Immature natural killer cell (primary cell): ENCODE measurements around the gene PDZRN4. TPM values are rescaled to one million over a fixed set of nuclear protein-coding genes. Genes with fewer than 3 reads are reported as not detected.
"Not testable (repeated sequence)": the region's sequence is repeated elsewhere in the genome, so short reads cannot be mapped to it uniquely, and the experiment has no call there.

Source experiments
- DNase-seq, 3 donors: peaks; one replicate each; pipeline ENCODE4 v3.0.0; 2022; ENCODE audit warnings: mixed read lengths in 1 of 3
- H3K27ac Mint-ChIP-seq, 6 donors: one replicate each; pipeline ENCODE4 v1.8.0; 2020; ENCODE audit warnings: mixed read lengths in 6 of 6, mild to moderate bottlenecking in 5 of 6, inconsistent platforms in 4 of 6, moderate library complexity in 3 of 6
- H3K27me3 Mint-ChIP-seq, 3 donors: one replicate each; pipeline ENCODE4 v1.8.0; 2020 to 2021; ENCODE audit warnings: low read depth in 3 of 3, mild to moderate bottlenecking in 3 of 3, mixed read lengths in 3 of 3, moderate library complexity in 3 of 3, inconsistent platforms in 1 of 3
- H3K36me3 Mint-ChIP-seq, 3 donors: one replicate each; pipeline ENCODE4 v1.8.0; 2020; ENCODE audit warnings: mixed read lengths in 3 of 3, inconsistent platforms in 2 of 3, mild to moderate bottlenecking in 2 of 3
- H3K4me1 Mint-ChIP-seq, 2 donors: one replicate each; pipeline ENCODE4 v1.8.0; 2020; ENCODE audit warnings: inconsistent platforms in 2 of 2, mild to moderate bottlenecking in 2 of 2, mixed read lengths in 2 of 2, moderate library complexity in 1 of 2
- H3K4me3 Mint-ChIP-seq, 5 donors: one replicate each; pipeline ENCODE4 v1.8.0; 2020; ENCODE audit warnings: mild to moderate bottlenecking in 5 of 5, mixed read lengths in 5 of 5, inconsistent platforms in 3 of 5, moderate library complexity in 3 of 5
- H3K9me3 Mint-ChIP-seq, 6 donors: one replicate each; pipeline ENCODE4 v1.8.0; 2020; ENCODE audit warnings: mild to moderate bottlenecking in 6 of 6, mixed read lengths in 6 of 6, inconsistent platforms in 4 of 6, moderate library complexity in 3 of 6
- polyA plus RNA-seq, 3 donors: library from polyadenylated mRNA; unstranded; fragments of 300-500 nt; fragmentation: Illumina TruSeq; gene quantifications; one replicate each; pipeline ENCODE4 v1.2.3, GENCODE V29; 2021

The PDZRN4 gene
- polyA plus RNA-seq = not detected

DNA sequence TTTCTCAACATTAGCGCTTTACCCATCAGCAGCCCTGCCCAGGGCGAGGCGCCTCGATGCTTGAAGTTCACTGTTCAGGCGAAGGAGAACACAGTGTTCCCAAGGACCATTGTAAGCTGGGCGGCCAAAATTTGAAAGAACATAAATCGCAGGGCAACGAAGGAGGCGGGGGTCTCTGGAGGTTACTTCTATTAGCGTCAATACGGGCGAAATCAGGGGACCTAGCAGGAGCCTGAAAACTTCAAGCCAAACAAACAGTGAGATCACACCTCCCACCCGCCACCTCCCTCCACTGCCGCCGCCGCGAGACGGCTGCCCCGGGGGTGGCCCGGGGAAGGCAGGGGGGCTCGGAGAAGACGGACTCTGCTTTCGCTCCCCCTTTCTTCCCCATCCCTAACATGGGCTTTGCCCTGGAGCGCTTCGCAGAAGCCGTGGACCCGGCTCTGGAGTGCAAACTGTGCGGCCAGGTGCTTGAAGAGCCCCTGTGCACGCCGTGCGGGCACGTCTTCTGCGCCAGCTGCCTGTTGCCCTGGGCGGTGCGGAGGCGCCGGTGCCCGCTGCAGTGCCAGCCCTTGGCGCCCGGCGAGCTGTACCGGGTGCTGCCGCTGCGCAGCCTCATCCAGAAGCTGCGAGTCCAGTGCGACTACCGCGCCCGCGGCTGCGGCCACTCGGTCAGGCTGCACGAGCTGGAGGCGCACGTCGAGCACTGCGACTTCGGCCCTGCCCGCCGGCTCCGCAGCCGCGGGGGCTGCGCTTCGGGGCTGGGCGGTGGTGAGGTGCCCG lies at the start of gene PDZRN4:
Gene PDZRN4, plus strand, starts transcription at position 263 of the 783 bp plus-strand sequence.
- H3K4me3 Mint-ChIP-seq = peak within 1 kb of the TSS in 3 of 5 donors; percentile 4 to 36 (median 5)

DNA sequence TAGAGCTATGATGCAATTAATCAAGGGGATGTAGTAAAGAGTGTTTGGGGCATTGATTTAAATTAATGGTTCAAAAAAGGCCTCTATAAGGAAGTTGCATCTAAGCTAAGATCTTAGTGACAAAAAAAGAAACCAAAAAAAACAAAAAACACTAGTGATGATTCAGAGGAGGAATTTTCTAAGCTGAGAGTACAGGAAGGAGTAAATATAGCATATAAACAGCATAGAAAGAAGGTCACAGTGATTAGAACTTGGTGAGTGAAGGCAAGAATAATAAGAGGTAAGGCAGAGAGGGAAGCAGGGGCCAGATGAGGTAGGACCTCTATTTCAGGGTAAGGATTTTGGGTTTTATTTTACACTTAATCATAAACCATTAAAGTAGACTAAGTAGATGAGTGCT lies 48.0 kb upstream of the PDZRN4 start:
- peaks cover 1 to 39% (median 17%) of the 10 kb centered on the region in 6 donors for H3K9me3 Mint-ChIP-seq
- no peaks in the 10 kb centered on the region for H3K36me3 Mint-ChIP-seq
- no peaks in the 10 kb centered on the region for H3K4me1 Mint-ChIP-seq

More for the DNA sequence above, at the start of gene PDZRN4:
- Mint-ChIP-seq H3K27me3 (peaks cover 3 to 18% (median 9%) of the 10 kb centered on the region in 3 donors), H3K27ac (no peak within 1 kb of the TSS), H3K4me1 (peaks cover 0 to 4% of the 10 kb centered on the region in 2 donors), H3K9me3 (peaks cover 6 to 37% (median 11%) of the 10 kb centered on the region in 6 donors), H3K36me3 (no peaks in the 10 kb centered on the region)
- DNase-seq = no peak

DNA sequence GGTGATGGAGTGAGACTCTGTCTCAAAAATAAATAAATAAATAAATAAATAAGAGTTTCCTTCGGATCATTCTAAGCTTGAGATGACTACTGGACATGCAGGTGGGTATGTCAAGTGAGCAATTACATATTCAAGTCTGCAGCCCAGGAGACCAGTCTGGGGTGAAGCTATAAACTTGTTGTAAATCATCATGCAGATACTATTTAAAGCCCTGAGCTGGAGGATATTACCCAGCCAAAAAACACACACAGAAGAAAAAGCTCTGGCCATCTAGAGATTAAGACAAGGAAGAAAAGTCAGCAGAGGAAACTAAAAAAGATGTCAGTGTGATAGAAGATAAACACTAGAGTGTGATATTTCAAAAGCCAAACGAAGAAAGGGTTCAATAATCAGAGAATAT lies 47.0 kb upstream of the PDZRN4 start:
- no peak for DNase-seq

More for the DNA sequence above, 48.0 kb upstream of the PDZRN4 start:
- Mint-ChIP-seq H3K4me3 (no peak overlapping the region), H3K27ac (no peak overlapping the region), H3K27me3 (peaks cover 0 to 2% (median 0%) of the 10 kb centered on the region in 3 donors)
- no peak for DNase-seq

DNA sequence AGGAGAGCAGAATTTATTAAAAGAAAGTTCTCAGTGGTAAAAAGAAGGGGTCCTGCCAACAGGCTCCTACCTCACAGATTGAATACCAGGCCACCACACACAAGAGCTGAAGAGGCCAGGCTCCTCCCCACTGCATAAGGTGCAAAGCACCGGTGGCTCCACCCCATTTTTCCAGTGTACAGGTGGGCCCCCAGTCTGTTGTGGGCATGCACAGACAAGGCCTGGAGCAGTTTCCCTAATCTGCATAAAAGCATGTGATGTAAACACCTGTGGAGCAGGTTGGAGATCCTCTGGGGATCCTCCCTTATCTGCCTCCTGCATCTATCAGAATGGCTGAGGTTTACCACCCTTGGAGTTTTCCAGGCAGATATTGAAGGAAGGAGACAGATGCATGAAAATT lies 45.7 kb upstream of the PDZRN4 start:
- Mint-ChIP-seq H3K4me1 (no peaks in the 10 kb centered on the region), H3K36me3 (no peaks in the 10 kb centered on the region), H3K9me3 (peaks cover 4 to 38% (median 15%) of the 10 kb centered on the region in 6 donors), H3K27me3 (peaks cover 0 to 2% (median 0%) of the 10 kb centered on the region in 3 donors), H3K27ac (no peak overlapping the region), H3K4me3 (no peak overlapping the region)
- DNase-seq = no peak

More for the DNA sequence above, 47.0 kb upstream of the PDZRN4 start:
- H3K9me3 Mint-ChIP-seq = peaks cover 1 to 33% (median 16%) of the 10 kb centered on the region in 6 donors
- no peaks in the 10 kb centered on the region for H3K36me3 Mint-ChIP-seq
- H3K27me3 Mint-ChIP-seq = peaks cover 0 to 2% (median 0%) of the 10 kb centered on the region in 3 donors
- H3K4me3 Mint-ChIP-seq = no peak overlapping the region
- no peak overlapping the region for H3K27ac Mint-ChIP-seq
- H3K4me1 Mint-ChIP-seq = no peaks in the 10 kb centered on the region

DNA sequence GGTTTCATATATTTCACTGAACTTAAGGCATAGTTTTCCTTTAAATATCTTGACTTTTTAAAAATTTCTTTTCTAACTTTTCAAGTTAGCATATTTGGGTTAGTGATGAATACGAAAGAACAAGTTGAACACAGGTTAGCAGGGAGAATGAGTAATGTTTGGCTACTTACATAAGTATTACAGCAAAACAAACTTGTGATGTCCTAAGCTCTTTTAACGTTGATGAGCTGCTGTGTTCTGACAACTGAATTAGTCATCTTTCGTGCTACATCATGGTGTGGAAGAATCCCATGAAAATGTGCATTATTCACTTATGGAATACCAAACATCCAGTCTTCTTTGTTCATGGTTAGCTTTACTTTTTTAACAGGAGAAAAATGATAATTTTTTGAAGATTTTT lies 36.3 kb upstream of the PDZRN4 start:
- no peaks in the 10 kb centered on the region for H3K4me1 Mint-ChIP-seq
- H3K9me3 Mint-ChIP-seq = peaks cover 5 to 35% (median 6%) of the 10 kb centered on the region in 6 donors
- H3K27ac Mint-ChIP-seq = no peak overlapping the region
- H3K36me3 Mint-ChIP-seq = peaks cover 0 to 3% (median 0%) of the 10 kb centered on the region in 3 donors
- peaks cover 0 to 3% (median 2%) of the 10 kb centered on the region in 3 donors for H3K27me3 Mint-ChIP-seq
- H3K4me3 Mint-ChIP-seq = no peak overlapping the region
- DNase-seq = no peak

DNA sequence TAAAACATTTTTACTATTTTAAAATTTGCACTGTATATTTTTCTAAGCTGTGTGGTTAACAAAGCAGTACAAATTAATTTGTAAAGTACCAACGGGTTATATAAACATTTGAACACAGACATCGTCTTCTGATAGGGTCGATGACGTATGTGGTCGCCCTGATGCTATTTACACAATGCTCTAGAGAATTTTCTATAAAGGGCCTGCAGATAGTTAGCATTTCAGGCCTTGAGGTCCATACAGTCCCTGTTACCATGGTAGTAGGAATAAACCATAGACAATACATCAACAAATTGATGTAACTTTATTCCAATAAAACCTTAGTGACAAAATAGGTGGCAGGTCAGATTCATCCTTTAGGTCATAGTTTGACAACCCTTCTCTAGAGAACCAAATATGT lies 25.7 kb upstream of the PDZRN4 start:
- no peak for DNase-seq
- Mint-ChIP-seq H3K4me1 (no peaks in the 10 kb centered on the region), H3K36me3 (no peaks in the 10 kb centered on the region), H3K9me3 (peaks cover 0 to 13% (median 8%) of the 10 kb centered on the region in 6 donors), H3K4me3 (no peak overlapping the region), H3K27ac (no peak overlapping the region), H3K27me3 (peaks cover 0 to 2% (median 0%) of the 10 kb centered on the region in 3 donors)

DNA sequence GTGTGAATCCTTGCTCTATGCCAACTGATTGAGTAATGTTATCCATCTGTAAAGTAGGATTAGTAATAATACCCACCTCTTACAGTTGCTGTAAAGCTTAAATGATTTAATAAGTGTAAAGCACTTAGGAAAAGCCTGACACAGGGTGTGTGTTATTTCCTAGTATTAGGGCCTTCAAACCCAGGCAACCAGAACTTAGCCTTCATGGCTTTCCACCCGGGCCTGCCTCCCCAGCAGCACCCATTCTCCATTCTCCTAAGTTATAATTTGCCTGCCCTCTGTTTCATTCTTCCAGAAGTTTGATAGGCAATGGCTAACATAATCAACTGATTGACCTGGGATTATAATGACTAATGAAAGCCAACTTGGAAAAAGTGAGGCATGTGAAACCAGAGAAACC lies 20.4 kb upstream of the PDZRN4 start:
- no peaks in the 10 kb centered on the region for H3K4me1 Mint-ChIP-seq
- H3K27ac Mint-ChIP-seq = no peak overlapping the region
- H3K36me3 Mint-ChIP-seq = no peaks in the 10 kb centered on the region
- H3K4me3 Mint-ChIP-seq = no peak overlapping the region
- H3K9me3 Mint-ChIP-seq = peaks cover 0 to 14% (median 5%) of the 10 kb centered on the region in 6 donors
- peaks cover 0 to 5% (median 0%) of the 10 kb centered on the region in 3 donors for H3K27me3 Mint-ChIP-seq
- DNase-seq = no peak

DNA sequence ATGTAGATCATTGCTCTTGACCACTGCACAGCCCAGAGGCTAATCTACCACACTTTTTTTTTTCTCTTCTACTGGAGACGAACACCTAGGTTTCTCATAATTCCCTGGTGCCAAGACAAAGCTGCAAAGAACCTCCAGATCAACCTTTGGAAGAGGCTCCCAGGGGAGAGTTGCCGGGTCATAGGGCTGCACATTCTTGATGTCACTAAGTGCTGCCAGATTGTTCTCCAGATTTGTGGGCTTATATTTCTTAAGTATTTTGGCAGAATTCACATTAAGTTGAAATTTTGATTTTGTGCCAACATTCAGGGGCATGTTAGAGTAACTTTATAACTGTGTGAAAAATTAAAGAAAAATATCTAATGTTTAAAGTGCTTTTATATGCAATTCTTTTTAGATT lies 13.5 kb upstream of the PDZRN4 start:
- H3K4me1 Mint-ChIP-seq = no peaks in the 10 kb centered on the region
- H3K27me3 Mint-ChIP-seq = no peaks in the 10 kb centered on the region
- H3K9me3 Mint-ChIP-seq = peaks cover 0 to 8% (median 3%) of the 10 kb centered on the region in 6 donors
- no peak overlapping the region for H3K4me3 Mint-ChIP-seq
- DNase-seq = no peak
- H3K27ac Mint-ChIP-seq = no peak overlapping the region
- H3K36me3 Mint-ChIP-seq = no peaks in the 10 kb centered on the region

DNA sequence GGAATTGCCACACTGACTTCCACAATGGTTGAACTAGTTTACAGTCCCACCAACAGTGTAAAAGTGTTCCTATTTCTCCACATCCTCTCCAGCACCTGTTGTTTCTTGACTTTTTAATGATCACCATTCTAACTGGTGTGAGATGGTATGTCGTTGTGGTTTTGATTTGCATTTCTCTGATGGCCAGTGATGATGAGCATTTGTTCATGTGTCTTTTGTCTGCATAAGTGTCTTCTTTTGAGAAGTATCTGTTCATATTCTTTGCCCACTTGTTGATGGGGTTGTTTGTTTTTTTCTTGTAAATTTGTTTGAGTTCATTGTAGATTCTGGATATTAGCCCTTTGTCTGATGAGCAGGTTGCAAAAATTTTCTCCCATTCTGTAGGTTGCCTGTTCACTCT lies 8.6 kb upstream of the PDZRN4 start:
- not testable (repeated sequence) for DNase-seq, H3K9me3 Mint-ChIP-seq, H3K4me1 Mint-ChIP-seq, H3K27ac Mint-ChIP-seq, H3K4me3 Mint-ChIP-seq, H3K36me3 Mint-ChIP-seq, H3K27me3 Mint-ChIP-seq

DNA sequence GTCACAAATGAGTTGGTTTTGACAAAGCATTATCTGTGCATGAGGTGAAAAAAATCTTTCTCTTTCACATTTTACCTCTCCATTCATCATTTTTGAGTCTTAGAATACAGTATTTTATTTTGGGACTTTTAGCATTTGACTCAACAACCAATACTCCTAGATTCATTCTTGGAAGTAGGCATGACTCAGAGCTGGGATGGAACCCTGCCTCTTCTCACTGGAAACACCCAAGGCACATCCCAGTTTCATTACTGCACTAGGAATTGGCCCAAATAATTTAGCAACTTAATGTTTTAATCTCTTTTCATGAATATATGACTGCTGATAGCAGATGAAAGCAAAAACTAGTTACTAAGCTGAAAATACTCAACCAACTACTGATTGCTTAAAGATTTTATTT lies 3.3 kb upstream of the PDZRN4 start:
- H3K9me3 Mint-ChIP-seq = peaks cover 8 to 34% (median 11%) of the 10 kb centered on the region in 6 donors

DNA sequence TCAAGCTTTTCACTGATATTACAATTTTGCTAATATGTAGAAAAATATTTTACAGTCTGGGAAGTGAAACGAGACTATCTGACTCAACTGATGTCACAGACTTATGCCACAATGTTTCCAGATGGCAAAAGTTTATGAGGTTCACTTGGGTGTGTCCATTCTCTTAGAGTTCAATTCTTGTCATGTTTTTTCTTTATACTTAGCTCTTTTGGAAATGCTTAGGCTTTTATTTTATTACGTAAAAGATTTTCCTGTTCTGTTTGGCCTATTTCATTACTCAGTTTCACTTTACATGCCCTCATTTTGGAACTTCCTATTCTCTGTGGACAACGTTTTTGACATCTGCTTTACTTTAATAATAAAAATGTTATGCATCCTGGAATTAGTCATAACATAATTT lies 2.1 kb upstream of the PDZRN4 start:
- Mint-ChIP-seq H3K4me3 (no peak overlapping the region), H3K4me1 (peaks cover 0 to 4% of the 10 kb centered on the region in 2 donors), H3K36me3 (no peaks in the 10 kb centered on the region), H3K9me3 (peaks cover 8 to 37% (median 12%) of the 10 kb centered on the region in 6 donors), H3K27ac (no peak overlapping the region), H3K27me3 (peaks cover 3 to 18% (median 9%) of the 10 kb centered on the region in 3 donors)
- DNase-seq = no peak

More for the DNA sequence above, 3.3 kb upstream of the PDZRN4 start:
- Mint-ChIP-seq H3K4me3 (no peak overlapping the region), H3K4me1 (peaks cover 0 to 4% of the 10 kb centered on the region in 2 donors), H3K27ac (no peak overlapping the region), H3K27me3 (peaks cover 3 to 13% (median 9%) of the 10 kb centered on the region in 3 donors), H3K36me3 (no peaks in the 10 kb centered on the region)
- DNase-seq = no peak

DNA sequence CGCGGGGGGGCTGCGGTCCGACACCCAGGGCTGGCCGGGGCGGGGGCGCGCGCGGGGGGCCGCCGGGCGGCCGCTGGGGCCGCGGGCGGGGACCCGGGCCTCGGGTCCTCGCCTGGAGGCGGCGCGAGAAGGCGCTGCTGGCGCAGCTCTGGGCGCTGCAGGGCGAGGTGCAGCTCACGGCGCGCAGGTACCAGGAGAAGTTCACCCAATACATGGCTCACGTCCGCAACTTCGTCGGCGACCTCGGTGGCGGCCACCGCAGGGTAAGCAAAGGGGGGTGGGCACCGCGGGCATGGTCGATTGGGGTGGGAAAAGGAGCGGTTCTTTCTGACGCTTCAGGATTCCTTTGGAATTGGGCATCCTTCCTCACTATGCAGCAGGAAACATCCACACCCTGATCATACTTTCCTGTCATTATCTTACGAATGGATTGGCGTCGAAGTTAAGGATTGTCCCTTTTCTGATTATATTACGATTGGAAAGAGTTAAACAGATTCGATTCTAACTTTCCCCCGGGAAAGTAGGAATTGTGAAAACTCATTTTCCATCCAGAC lies 798 bp downstream of the PDZRN4 start:
- no peaks in the 10 kb centered on the region for H3K36me3 Mint-ChIP-seq
- H3K27ac Mint-ChIP-seq = no peak overlapping the region
- peaks cover 3 to 18% (median 9%) of the 10 kb centered on the region in 3 donors for H3K27me3 Mint-ChIP-seq
- peaks cover 0 to 4% of the 10 kb centered on the region in 2 donors for H3K4me1 Mint-ChIP-seq
- H3K4me3 Mint-ChIP-seq = no peak overlapping the region
- H3K9me3 Mint-ChIP-seq = peaks cover 6 to 34% (median 12%) of the 10 kb centered on the region in 6 donors
- DNase-seq = no peak

DNA sequence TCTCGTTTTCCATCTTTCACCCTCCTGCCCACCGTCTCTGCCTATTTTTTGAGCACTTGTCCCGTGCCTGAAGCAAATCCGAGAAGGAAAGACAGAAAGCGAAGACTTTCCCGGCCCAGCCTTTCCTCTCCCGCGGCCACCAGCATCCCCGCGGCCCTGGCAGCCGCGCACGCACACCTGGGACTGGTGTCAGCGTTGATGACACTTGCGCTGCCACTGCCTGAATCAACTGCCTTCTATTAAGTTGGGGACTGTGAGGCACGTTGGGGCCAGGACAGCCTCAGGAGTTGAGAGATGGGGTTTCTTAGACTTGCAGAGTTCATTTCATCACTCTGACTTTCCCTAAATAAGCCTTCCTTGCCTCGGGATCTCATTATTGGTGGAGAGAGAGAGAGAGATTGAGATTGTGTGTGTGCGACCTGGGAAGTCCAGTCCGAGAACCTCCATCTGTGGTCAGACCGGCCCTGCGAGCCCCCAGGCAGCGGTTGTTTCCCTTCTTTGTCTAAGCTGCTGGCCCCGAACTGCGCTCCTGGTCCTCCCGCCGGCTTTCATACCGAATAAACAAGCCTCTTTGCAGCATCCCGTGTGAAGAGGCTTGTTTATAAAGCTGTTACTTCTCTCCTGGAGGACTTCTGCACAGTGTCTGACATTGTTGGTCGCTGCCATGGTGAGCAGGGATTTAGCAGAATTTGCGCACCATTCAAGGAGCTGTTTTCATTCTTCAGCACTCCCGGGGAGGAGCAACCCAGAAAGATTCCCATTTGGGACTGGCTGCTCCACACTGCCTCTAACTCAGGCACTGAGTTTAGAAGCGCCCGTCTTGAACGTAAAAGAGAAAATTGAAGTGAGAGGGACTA lies 1.5 kb downstream of the PDZRN4 start:
- Mint-ChIP-seq H3K36me3 (no peaks in the 10 kb centered on the region), H3K9me3 (peaks cover 6 to 29% (median 12%) of the 10 kb centered on the region in 6 donors), H3K27ac (no peak overlapping the region), H3K4me1 (peaks cover 0 to 4% of the 10 kb centered on the region in 2 donors), H3K4me3 (peak overlapping the region in 2 of 5 donors; percentile 39 to 54), H3K27me3 (peaks cover 3 to 18% (median 9%) of the 10 kb centered on the region in 3 donors)
- DNase-seq = no peak
